OCI-LY7 (cell line): ENCODE data around the gene TFCP2L1.

Experiments used
- CTCF ChIP-seq: fragments of 200-600 bp; sonication (generic); conservative IDR thresholded peaks from 2 replicates; pipeline ENCODE4 v1.5.1; 2014; ENCODE audit warnings: mild to moderate bottlenecking, antibody characterized with exemption, low read length, moderate library complexity, mixed read lengths
- EZH2phosphoT487 ChIP-seq: fragments of 200-600 bp; sonication (generic); IDR thresholded peaks from 2 replicates; pipeline ENCODE4 v1.6.1; 2018; ENCODE audit warnings: low read depth, borderline replicate concordance, mild to moderate bottlenecking, mixed run types, antibody characterized with exemption, low read length, moderate library complexity, mixed read lengths

DNA sequence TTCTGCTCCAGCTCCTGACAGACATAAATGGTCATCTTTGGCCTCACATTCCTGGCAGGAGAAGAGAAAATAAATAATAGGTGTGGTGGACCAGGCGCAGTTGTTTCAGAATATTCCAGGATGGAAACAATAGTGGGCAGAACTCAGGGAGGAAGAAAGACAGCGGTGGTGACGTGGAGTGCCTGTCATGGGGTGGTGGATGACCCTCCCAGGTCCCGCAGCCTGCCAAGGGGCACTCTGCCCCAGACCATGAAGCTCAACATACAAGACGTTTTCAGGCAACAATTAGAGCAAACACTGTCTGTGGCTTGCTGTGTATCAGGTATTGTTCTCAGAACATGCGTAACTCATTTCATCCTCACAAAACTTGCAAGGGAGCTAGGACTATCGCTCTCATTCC, 50.9 kb downstream of the TFCP2L1 start:
- TF ChIP-seq CTCF (no peak), EZH2phosphoT487 (no peak)
